GM19025 (cell line): ENCODE results near the gene RALBP1.

ENCODE experiments used
- ATAC-seq: cut with Tn5 transposase; IDR thresholded peaks from one replicate; pipeline ENCODE4 v1.9.1; 2021; ENCODE audit warnings: mild to moderate bottlenecking, low read depth, moderate library complexity; ENCODE audit not compliant: unreplicated experiment

The RALBP1 gene

DNA sequence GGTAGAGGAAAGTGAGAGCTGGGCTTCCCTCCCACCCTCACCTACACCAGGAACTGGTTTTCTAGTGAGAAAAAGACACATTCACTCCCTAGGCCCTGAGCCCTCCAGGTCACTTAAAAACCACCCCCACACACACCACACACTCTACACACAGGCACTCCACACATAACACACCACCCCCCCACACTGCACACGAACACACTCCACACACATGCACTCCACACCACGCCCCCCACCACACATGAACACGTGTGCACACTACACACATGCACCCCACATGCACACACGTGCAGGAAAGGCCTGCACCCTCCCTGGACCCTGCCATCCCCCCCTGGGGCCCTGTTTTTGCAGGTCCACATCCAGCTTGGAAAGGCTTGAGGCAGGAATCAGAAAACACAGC is 67.6 kb downstream of the RALBP1 start:
- no peak for ATAC-seq

DNA sequence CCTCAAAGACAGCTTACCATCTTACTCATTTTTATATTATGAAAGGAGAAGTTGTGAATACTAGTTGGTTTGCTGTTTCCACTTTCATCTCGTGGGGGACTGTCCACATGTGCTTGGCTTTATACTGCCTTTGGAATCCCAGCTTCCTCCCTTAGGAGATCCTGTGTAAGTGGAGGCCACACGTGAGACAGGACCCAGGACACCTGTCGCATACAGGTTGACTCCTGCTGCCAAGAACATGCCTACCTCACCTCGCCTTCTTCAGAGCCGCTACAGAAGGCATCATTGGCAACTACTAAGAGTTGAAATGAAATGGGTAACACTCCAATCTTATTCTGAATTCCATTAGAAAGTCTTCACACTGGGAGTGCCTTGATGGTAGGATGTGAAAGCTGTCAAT is 69.7 kb downstream of the RALBP1 start:
- no peak for ATAC-seq

DNA sequence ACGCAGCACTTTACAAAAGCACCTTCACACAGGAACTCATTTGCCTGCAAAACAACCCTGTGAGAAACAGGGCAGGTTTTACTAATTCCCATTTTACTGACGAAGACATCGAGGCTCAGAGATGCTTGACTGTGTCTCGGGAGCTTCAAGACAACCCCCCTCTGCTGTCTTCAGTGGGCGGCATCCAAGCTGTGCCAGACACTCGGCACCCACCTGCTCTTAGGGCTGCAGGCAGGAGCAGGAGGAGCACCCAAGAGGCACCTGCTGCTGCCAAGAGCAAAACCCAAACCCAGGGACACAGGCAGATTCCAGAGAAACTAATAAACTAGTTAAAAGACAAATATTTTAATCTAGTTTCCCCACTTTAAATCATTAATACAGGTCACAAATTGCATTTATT is 71.2 kb downstream of the RALBP1 start:
- no peak for ATAC-seq

DNA sequence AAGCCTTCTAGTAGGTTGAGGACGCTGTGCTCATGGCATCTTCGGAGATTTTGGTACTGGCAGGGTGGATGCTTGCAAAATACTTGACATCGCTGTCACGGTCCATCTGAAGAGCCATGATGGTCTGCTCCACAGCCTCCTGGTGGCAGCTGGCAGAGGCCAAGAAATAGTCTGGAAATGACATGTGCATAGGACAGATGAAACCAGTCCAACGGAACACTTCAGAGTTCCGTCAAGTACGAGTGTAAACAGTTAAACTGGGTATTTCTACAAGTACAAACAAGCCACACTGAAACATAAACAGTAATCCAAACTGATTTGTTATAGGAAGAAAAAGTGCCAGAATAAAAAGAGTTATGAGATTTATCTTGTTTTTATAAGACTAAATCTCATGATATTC is 72.5 kb downstream of the RALBP1 start:
- ATAC-seq = no peak

DNA sequence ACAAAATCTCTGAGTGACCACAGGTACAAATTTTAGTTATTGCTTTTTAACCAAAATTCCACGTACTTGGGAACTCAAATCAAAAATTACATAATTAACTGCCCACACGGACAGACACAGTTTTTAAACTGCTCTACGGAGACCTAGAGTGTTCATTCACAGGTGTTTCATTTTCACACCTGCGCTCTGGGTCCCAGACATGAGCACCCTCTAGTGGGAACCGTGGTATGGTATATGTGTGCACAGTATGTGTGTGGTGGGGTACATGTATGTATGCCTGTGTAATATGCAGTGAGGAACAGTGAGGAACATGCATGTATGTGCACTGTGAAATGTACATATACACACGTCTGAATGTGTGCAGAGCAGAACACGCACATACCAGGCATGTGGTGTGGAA is 74.1 kb downstream of the RALBP1 start:
- ATAC-seq = no peak

DNA sequence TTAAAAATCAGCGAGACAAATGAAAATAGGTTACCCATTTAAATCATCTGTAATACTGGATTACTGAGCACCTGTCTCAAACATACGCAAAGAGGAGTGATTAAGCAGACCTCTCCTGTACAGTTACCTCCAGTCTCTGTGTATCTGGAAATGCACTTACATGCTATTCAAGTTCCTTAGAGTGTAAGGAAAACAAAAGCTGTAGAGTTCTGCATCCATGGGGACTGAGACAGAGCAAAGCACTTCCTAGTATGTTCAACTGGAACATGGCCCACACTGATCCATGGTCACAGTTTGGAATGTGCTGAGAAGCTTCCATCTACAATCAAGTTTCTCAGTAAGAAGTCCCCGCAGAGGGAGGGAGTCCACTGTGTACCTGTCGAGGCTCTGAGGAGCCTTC is 75.1 kb downstream of the RALBP1 start:
- no peak for ATAC-seq

DNA sequence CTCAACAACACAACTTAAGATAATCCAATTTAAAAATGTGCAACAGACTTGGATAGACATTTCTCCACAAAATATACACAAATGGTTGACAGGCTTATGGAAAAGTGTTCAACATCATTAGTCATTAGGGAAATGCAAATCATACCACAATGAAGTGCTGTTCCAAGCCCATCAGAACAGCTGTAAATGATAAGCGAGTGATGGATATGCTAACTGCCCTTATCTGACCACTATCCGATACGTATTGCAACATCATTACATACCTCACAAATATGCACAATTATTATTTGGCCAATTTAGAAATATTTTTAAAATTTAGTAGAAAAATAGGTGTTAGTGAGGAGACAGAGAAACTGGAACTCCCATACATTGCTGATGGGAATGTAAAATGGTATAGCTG is 76.9 kb downstream of the RALBP1 start:
- ATAC-seq = no peak

DNA sequence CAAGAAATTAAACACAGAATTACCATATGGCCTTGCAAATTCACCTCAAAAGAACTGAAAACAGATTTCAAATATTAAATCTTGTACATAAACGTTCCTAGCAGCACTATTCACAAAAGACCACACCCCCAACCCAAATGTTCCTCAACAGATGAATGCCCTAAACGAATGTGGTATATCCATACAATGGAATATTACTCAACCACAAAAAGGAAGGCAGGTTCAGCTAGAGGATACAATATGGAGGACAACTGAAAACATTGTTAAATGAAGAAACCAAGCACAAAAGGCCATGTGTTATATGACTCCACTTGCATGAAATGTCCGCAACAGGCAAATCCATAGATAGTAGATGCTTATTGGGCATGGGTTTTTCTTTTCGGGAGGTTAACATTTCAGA is 77.3 kb downstream of the RALBP1 start:
- ATAC-seq = no peak

DNA sequence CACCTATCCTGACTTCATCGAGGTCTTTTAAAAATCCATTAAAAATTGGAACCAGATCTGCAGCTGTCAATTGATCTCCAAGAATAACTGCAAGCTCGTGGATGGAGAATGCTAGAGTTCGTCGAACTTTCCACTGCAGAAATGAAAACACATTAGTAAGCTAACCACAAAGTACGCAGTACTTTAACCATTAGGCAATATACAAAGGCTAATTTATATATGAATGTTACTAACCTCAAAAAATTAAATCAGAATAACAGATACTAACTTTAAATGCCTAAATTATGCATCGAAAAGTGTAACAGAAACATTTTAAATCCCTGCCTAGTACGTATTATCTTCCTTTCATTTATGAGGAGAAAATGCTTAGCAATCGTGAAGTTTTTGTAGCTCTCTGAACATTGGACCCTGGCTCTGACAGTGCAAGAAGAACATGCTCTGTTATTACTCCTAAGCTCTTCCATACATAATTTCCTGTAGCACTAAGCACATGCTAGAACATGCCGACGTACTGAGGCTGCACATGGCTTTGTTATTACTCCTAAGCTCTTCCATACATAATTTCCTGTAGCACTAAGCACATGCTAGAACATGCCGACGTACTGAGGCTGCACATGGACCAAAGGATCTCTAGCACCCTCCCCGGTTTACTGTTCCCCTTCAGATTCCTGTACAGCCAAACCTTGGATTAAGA is 82.1 kb downstream of the RALBP1 start:
- no peak for ATAC-seq

DNA sequence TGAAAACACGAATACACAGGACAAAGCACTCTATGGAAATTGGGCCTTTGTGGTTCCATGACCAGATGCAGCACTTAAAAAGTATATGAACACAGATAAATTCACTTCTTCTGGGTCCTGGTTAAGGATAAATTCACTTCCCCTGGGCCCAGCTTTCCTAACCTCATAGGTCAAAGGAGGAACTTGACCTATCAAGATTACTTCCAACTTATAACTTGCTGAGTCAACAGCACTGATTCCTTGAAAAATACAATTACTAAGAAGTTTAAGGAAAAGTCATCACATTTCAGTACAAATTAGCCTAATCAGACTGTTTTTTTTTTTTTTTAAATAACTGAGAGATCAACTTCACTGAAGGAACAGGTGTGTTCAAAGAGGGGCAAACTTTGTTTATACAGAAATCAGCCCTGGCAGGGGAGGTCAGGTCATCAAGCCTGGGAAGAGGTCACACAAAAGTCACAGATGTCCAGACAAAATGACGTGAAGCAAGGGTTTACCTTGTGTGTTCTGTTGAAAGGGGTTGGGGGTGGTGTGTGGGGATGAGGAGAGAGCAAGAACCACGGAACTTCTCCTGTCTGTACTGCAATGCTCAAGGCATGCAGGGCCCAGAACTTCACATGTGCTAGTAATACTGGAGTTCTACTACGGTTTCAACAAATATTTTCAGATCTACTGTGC is 83.2 kb downstream of the RALBP1 start:
- ATAC-seq = no peak

DNA sequence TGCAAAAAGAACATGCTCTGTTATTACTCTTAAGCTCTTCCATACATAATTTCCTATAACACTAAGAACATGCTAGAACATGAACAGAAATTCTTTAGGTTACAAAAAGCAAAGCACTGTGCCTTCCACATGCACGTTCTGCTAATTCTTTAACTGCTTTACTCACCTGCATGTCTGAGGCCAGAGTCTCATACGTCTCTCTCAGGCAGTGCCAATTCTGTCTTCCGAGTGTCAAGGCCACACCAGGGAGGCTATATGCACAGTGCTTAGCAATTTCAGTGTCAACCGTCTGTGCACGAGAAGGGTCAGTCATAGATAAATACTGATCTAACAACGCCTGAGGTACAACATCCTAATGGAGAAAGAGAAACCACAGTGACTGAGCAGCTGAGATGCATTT is 83.9 kb downstream of the RALBP1 start:
- no peak for ATAC-seq

DNA sequence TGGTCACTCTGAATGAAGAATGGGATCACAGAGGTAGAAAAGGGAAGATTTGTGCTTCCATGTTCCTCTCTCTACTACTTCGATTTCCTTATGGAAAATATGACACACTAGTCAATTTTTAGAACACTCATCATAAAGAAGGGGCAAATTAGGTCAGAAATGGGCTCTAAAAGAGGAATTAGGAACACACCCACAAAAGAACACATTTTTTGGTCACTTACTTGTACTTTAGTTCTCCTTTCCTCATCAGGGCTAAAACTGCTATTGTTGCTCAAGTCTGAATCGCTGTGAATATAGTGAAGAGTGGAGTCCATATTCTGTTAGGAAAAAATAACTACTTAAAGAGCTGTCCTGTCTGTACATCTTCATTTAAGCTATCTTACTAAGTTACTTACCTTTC is 86.4 kb downstream of the RALBP1 start:
- ATAC-seq = no peak

DNA sequence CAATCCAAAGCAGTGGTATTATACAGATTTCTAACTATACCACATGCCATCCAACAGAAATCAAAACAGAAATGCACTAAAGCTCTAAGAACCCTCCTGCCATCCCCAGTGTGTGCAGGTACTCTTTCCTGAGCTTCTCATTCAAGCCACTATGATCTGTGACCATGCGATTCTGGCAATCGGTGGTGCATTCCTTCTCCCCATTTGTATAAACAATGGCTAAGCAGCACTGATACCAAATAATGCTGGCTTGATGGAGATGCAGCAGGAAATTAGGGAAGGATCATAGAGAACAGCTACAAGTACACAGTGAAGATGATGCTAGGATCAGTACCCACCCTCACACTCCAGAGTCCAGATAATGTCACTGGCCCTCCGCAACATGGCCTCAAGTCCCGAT is 87.3 kb downstream of the RALBP1 start:
- ATAC-seq = no peak

DNA sequence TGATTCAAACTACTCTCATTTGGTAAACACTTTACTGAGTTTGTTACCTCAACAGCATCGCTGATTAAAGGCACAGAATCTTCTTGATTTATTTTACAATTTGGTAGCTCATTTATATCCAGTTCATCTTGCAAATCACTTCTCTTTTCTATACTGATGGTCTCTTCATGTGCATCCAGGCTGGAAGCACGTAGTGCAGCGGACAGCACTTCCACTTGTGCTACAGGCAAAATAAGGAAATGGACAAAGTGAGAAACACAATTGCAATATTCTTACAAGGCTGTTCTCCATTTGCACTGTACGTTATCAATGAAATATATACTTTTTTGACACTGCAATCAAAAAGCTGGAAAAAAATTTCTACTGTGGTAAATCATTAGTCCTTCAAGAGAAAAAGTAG is 88.0 kb downstream of the RALBP1 start:
- ATAC-seq = no peak

DNA sequence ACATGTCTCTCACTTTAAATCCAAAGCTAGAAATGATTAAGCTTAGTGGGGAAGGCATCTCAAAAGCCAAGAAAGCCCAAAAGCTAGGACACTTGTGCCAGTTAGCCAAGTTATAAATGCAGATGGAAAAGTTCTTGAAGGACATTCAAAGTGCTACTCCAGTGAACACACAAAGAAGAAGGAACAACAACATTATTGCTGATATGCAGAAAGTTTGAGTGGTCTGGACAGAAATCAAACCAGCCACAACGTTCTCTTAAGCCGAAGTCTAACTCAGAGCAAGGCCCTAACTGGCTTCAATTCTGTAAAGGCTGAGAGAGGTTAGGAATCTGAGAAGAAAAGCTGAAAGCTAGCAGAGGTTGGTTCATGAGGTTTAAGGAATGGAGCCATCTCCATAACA is 90.1 kb downstream of the RALBP1 start:
- no peak for ATAC-seq

DNA sequence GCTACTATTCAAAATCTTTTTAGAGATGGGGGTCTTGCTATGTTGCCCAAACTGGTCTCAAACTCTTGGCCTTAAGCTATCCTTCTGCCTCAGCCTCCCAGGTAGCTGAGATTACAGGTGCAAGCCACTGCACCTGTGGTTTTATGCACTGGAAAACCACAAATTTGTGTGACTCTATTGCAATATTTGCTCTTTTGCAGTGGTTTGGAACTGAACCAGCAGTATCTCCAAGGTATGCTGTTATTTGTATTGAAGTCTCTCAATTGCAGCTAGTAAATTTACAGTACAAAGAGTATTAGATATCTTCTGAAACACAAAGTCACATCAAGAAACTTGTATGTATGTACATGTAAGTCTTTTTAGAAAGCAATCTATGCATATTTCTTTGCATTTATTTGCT is 92.9 kb downstream of the RALBP1 start:
- no peak for ATAC-seq

DNA sequence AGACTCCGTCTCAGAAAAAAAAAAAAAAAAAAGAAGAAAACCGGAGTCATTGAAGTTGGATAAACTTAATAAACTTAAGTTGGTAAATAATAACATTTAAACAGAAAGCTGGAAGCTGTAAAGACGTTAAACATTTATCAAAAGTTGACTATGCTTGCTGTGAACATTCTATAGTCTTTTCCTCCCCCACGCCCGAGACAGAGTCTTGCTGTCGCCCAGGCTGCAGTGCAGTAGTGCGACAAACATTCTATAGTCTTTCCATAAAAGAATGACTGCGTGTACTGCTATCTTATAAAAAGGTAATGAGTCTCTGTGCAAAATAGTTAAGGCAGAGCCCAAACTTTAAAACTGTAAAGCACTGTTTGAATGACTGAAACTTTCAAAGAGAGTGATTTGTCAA is 93.9 kb downstream of the RALBP1 start:
- ATAC-seq = no peak

DNA sequence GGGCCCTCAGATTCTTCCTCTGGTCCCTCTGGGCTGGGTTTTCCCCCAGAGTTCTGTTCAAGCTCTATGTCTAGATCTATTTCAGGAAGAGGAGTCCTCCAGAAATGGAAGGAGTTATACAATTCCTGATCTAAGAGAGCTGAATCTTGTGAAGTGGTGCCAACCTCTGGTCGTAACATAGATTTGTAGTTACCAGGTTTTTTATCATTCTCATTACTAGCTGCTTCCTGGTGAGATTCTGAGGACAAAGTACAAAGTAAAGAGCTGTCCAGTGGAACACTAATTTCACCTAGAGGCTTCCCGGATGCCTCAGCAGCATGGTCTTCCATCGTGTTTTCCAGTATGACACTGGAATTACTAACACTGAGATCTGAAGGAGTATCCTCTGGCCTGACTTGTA is 94.9 kb downstream of the RALBP1 start:
- no peak for ATAC-seq

DNA sequence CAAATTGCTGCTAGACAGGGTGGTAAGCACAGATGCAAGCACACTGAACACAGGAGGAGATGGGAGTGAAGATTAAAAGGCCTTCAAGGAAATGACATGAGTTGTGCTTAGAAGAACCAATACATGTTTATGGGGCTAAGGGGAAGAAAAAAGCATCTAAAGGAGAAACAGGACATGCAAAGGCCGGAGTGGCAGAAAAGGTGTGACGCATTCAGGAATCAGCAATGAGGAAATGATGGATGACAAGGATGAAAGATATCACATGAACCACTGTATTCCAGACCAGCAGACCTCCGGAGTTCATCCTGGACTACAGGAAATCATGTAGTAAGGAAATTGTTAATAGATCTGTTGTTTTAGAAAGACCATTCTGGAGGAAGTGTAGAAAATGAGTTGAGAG is 96.2 kb downstream of the RALBP1 start:
- ATAC-seq = no peak

DNA sequence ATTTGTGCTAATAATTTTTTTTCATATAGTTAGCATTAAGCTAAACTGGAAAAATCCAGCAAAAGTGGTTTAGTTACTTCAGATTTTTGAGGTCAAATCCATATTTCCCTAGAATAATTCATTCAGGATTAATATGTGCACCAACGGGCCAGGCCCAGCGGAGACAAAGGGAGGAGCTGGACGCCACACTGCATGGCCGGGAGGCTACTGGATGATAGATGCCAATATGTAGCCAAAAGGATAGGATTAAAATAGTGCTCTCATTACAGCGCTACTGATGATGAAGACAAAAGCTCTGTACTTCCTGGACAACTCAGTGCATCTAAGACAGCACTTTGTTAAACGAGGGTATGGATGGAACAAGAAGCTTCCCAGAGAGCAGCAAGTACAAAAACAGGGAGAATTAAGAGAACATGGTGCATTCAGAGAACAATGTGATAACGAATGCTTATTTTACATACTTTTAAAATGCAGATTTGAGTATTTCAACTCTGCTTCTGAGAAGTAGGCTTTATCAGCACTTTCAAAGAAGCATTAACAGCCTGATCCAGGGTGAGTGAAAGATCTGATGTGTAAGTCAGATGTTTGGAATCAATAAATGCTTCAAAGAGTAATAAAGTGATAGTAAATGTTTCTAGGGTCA is 99.3 kb downstream of the RALBP1 start:
- no peak for ATAC-seq

DNA sequence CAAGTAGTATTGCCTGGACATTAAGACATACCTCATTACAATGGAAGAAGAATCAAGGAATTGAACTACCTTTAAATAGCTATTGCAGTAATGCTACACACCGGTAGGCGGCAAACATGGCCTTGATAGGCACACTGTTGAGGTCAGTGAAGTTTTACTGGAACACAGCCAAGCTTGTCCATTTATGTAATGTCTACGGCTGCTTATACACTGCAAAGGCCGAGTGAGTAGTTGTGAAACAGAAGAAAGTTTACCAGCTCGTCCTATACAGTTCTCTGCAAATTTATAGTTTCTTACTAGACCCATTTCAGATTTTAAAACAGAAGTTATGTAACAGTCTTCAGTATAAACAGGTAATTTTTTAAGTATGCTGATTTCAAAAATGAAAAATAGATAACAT is 100.2 kb downstream of the RALBP1 start:
- ATAC-seq = no peak

DNA sequence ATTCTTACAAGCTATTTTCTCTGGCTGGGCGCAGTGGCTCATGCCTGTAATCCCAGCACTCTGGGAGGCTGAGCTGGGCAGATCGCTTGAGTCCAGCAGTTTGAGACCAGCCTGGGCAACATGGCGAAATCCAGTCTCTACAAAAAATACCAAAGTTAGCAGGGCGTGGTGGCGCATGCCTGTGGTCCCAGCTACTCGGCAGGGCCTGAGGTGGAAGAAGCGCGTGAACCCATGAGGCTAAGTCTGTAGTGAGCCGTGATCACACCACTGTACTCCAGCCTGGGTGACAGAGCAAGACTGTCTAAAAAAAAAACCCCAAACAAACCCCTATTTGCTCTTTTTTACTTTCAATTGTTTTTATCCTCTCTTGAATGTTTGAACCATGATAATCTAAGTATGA is 102.0 kb downstream of the RALBP1 start:
- ATAC-seq = no peak
